H54 (cell line): ENCODE results near the gene CORO2B.

Experiments used
- DNase-seq: peaks from one replicate; pipeline ENCODE4 v3.0.0; 2011; ENCODE audit warnings: low spot score, mixed read lengths; ENCODE audit not compliant: insufficient read length
- FAIRE-seq: peaks from 3 replicates; lab custom pipeline; 2011; peaks lifted over from hg19 to GRCh38; lab: Jason Lieb, UNC
- POLR2A ChIP-seq: IDR thresholded peaks from 2 replicates; pipeline ENCODE4 v1.6.1; 2011; ENCODE audit warnings: low read depth, mild to moderate bottlenecking, low read length

Gene CORO2B

GRCh38 chr15:68625853-68626252 lies 47.1 kb downstream of the CORO2B start:
- no peak for TF ChIP-seq POLR2A
- no peak for FAIRE-seq
- DNase-seq = no peak

- no peak for DNase-seq
- no peak for TF ChIP-seq POLR2A
- no peak for FAIRE-seq
These were observed 47.5 kb downstream of the CORO2B start for GRCh38 chr15:68626283-68626682.

- FAIRE-seq = no peak
- TF ChIP-seq POLR2A = no peak
- DNase-seq = no peak
These were observed 47.9 kb downstream of the CORO2B start for GRCh38 chr15:68626739-68627138.

- FAIRE-seq = no peak
These were observed 48.7 kb downstream of the CORO2B start for GRCh38 chr15:68627476-68627875.

GRCh38 chr15:68627995-68628394 lies 49.2 kb downstream of the CORO2B start:
- DNase-seq (no peak), FAIRE-seq (no peak)
- no peak for TF ChIP-seq POLR2A

More at GRCh38 chr15:68627476-68627875, 48.7 kb downstream of the CORO2B start:
- TF ChIP-seq POLR2A = no peak
- no peak for DNase-seq

- FAIRE-seq = no peak
- no peak for TF ChIP-seq POLR2A
- DNase-seq = no peak
These were observed 50.9 kb downstream of the CORO2B start for GRCh38 chr15:68629519-68630210.

- FAIRE-seq = no peak
These were observed 51.4 kb downstream of the CORO2B start for GRCh38 chr15:68630211-68630555.

GRCh38 chr15:68630836-68631235 lies 52.0 kb downstream of the CORO2B start:
- no peak for DNase-seq
- FAIRE-seq = no peak
- TF ChIP-seq POLR2A = no peak

More at GRCh38 chr15:68630211-68630555, 51.4 kb downstream of the CORO2B start:
- no peak for DNase-seq
- TF ChIP-seq POLR2A = no peak

- FAIRE-seq = no peak
- TF ChIP-seq POLR2A = no peak
- DNase-seq = no peak
These were observed 52.8 kb downstream of the CORO2B start for GRCh38 chr15:68631601-68632051.

GRCh38 chr15:68632101-68632500 lies 53.3 kb downstream of the CORO2B start:
- DNase-seq (no peak), FAIRE-seq (no peak)
- no peak for TF ChIP-seq POLR2A

- DNase-seq = no peak
- TF ChIP-seq POLR2A = no peak
- no peak for FAIRE-seq
These were observed 54.7 kb downstream of the CORO2B start for GRCh38 chr15:68633231-68634121.

- no peak for FAIRE-seq
- no peak for DNase-seq
- no peak for TF ChIP-seq POLR2A
These were observed 55.3 kb downstream of the CORO2B start for GRCh38 chr15:68634122-68634482.

- DNase-seq = no peak
- no peak for FAIRE-seq
- TF ChIP-seq POLR2A = no peak
These were observed 55.7 kb downstream of the CORO2B start for GRCh38 chr15:68634531-68634930.

- TF ChIP-seq POLR2A = no peak
- FAIRE-seq = no peak
- DNase-seq = no peak
These were observed 56.3 kb downstream of the CORO2B start for GRCh38 chr15:68635141-68635540.
